SH-SY5Y (cell line): ENCODE measurements around the gene SMIM23.

Source experiments
- GATA2 ChIP-seq: IDR thresholded peaks from 2 replicates; pipeline ENCODE4 v1.6.1; 2011; ENCODE audit warnings: mild to moderate bottlenecking, low read depth, low read length
- GATA3 ChIP-seq: IDR thresholded peaks from 2 replicates; pipeline ENCODE4 v1.6.1; 2011; ENCODE audit warnings: low read depth, mild to moderate bottlenecking, low read length, moderate library complexity

DNA sequence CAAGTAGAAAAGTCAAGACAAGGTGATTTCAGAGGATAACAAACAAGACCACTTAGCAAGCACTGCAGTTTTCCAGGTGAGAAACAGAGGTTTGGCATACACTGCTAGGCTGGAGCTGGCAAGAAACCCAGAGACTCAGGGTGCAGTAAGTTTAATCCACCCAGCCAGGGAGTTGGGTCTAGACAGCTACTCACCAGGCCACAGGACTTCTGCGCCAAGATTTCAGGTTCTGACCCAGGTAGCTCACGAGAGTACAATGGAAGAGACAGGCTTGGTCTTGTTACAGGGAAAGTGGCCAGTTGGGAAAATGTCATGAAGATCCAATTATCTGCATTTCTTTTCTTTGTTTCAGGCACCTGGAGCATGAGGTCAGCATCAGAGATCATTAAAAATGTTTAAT lies 9.8 kb downstream of the SMIM23 start:
- TF ChIP-seq GATA3 (no peak), GATA2 (no peak)
